T-helper 1 cell (primary cell): ENCODE results near the gene SMIM35.

Experiments
- DNase-seq, 5 donors: peaks; one replicate each; pipeline ENCODE4 v3.0.0-alpha.2; 2012 to 2020
- total RNA-seq, 4 donors: gene quantifications; one replicate each; lab custom pipeline; 2026; lab: John Stamatoyannopoulos, UW

Gene SMIM35
- 0.36 to 2.9 (median 1.8) reads per million in 4 donors for total RNA-seq

DNA sequence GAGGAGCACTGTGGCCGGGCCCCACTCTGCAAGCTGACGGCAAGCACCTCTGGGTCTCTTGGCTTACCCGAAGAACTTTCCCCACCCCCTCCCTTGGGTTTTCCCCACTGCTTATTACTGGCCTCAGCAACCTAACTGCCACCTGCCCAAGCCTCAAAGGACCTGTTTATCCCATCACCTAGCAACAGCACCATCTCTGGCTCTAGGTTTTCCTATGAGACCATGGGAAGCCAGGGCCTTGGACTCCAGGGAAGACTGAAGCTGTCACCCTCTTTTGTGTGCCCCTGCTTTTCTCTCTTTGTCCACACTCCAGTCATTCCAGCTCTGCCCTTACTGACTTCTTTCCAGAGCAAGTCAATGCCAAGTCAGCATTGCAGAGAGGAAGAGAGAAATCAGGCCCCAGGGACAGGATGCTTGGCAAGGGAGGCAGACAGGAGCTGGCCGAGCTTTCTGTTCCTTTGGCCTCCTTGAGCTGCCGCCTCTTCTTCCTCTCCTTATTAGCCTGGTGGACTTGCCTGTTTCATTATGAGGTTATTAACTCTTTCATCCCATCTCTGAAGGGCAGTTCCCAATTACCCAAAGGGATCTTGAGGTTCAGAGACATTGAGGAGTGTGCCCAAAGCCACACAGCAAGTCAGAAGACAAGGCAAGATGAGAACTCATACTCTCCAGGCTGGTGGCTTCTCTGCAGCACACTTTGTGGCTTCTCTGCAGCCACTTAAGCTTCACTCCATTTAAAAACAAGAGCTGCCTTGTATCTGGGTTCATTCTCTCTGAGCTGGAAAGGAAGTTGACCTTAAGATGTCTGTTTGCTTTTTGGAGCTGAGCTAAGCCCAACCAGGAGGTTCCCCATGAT is at the start of gene SMIM35:
Gene SMIM35, minus strand, starts transcription at position 51 of the 856 bp plus-strand sequence. CDS start 206 bp downstream, outside the sequence.
- no peak for DNase-seq

DNA sequence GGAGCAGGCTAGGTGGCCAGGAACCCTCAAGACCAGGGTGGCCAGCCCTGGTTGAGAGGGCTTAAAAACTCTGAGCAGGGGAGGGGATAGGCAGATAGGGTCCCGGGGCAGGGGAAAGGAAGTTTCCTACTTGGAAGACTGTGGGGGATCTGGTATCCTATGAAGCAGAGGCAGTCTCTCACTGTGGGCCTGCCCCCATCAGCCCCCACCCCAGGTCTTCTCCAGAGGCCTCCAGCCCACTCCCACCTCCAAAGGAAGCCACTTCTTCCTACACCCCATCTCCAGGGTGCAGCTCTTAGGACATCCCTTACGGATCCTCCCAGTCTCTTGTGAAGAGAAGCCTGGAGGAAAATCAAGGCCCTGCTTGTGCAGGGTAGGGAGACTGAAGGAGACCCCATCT is 49.6 kb upstream of the SMIM35 start:
- DNase-seq = no peak

DNA sequence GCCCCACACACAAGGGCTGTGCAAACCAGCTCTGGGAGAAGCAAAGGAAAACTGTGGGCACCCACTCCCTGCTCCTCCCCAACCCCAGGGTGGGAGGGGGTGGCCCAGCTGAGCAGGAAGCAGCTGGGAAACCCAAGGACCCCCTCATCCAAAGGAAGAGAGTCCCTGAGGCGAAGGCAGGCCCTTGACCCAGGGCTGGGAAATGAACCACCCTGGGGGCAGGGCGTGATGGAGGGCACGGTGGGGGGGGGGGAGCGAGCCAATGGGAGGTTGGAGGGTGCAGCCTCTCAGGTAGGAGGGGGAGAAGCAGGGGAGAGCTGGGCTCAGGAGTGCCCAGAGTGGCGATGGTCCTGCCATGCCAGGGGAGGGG is 49.0 kb upstream of the SMIM35 start:
- DNase-seq = no peak

- no peak for DNase-seq
Observed at GRCh38 chr11:118135051-118135795, 48.5 kb upstream of the SMIM35 start.

DNA sequence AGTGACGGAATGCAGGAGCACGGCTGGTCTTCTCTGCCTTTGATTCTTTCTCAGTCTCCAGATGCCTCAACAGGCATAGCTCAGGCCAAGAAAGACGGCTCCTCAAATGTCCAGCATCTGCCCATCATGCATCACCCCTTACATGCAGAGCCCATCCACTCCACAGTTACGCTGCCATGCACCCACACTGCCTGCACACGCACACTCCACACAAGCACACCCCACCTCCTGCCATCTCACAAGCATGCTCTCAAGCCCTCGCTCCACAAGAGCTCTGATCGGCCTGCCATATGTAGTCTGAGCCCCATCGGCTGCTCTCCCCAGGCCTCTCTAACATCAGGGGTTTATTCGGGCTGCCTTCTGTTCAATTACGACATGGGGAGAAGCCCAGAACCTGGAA is 47.1 kb upstream of the SMIM35 start:
- DNase-seq = no peak

- no peak for DNase-seq
Observed at GRCh38 chr11:118132385-118133151, 45.8 kb upstream of the SMIM35 start.

- DNase-seq = no peak
Observed at GRCh38 chr11:118129471-118130172, 42.9 kb upstream of the SMIM35 start.

- DNase-seq = no peak
Observed at GRCh38 chr11:118128721-118129470, 42.1 kb upstream of the SMIM35 start.

- no peak for DNase-seq
Observed at GRCh38 chr11:118128310-118128709, 41.5 kb upstream of the SMIM35 start.

DNA sequence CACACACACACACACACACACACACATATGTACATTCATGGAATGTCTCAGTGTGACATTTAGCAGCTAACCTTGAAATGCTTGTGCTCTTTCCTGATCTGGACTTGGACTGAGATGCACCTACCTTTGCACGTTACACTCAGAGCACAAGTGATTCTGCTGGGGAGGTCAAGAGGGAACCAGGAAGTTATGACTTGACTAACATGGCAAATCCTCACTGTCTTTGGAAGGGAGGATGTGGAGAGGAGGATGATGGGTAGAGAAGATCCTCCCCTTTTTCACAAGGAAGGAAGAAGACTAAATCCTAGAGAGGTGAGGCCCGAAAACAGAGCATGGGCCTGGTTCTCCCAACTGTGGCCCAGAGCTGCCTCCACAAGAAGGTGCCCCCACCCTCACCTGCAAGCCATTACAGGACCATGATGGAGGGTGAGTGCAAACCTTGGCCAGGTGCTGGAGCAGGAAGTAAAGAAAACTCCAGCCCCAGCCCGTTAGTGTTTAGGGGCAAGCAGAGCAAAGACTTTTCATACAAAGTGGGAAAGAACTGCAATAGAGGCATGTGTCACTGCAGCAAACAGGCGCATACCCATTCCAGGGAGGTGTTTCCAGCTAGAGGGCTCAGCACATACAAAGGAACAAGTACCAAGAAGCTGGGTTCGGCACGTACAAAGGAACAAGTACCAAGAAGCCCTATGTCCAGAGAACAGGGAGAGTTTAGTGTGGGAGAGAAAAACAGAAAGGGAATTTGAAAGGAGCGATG is 39.5 kb upstream of the SMIM35 start:
- DNase-seq = no peak

DNA sequence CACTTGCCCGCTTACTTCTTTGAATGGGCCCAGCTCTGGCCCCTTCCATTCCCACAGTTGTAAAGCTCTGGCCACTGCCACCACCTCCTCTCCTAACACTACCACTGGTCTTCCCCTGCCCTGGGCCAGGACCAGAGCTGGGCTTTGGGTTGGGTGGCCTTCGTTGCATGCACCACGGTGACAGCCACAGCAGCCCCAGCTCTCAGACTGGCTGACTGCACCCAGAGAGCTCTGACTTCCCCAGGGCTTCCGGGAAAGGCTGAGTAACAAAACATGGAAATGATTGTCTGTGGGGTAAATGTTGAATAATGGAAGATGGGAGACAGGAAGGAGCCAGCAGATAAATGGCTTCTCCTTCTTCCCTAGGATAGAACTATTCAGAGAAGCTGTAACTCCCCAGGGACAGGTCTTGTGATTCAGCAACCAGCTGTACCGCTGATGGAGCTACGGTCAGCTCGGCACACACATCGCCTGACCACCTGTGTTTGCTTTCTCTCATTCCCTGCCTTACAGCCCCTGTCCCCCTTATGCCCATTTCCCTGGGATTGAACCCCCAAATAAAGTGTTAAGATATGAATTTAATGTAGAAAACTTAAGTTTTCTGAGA is 38.3 kb upstream of the SMIM35 start:
- DNase-seq = no peak

- no peak for DNase-seq
Observed at GRCh38 chr11:118120793-118121192, 34.0 kb upstream of the SMIM35 start.

DNA sequence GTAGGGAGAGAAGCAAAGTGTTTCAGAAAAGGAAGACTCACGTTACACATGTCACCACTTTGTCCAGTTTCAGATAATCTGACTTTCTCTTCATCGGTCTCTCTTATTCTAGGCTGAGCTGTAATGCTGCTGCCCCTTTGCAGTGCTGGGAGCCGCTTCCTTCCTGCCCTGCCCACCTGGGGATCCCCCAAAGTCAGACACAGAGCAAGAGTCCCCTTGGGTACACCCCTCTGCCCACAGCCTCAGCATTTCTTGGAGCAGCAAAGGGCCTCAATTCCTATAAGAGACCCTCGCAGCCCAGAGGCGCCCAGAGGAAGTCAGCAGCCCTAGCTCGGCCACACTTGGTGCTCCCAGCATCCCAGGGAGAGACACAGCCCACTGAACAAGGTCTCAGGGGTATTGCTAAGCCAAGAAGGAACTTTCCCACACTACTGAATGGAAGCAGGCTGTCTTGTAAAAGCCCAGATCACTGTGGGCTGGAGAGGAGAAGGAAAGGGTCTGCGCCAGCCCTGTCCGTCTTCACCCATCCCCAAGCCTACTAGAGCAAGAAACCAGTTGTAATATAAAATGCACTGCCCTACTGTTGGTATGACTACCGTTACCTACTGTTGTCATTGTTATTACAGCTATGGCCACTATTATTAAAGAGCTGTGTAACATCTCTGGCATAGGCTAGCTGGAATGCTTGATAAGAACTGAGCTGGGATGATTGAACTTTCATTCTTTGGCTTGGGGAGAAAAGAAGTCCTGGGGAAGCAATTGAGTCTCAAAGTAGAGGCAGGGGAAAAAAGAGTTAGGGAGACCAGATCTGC is 31.2 kb upstream of the SMIM35 start:
- DNase-seq = no peak

DNA sequence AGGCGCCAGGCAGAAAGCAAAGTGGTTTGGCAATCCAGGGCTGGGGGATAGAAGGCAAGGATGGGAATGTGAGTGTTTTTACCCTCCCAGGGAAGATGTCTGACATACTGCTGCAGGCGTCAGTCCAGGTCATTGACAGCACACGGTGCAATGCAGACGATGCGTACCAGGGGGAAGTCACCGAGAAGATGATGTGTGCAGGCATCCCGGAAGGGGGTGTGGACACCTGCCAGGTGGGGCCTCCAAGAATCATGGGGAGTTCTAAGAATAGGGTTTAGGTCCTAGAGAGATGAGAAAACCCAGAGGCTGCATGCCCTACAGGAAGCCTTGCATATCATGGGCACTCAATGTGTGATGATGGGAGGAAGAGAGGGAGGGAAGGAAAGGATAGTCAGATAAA is 28.3 kb upstream of the SMIM35 start:
- DNase-seq = no peak

GRCh38 chr11:118114266-118114665 is 27.5 kb upstream of the SMIM35 start:
- no peak for DNase-seq

DNA sequence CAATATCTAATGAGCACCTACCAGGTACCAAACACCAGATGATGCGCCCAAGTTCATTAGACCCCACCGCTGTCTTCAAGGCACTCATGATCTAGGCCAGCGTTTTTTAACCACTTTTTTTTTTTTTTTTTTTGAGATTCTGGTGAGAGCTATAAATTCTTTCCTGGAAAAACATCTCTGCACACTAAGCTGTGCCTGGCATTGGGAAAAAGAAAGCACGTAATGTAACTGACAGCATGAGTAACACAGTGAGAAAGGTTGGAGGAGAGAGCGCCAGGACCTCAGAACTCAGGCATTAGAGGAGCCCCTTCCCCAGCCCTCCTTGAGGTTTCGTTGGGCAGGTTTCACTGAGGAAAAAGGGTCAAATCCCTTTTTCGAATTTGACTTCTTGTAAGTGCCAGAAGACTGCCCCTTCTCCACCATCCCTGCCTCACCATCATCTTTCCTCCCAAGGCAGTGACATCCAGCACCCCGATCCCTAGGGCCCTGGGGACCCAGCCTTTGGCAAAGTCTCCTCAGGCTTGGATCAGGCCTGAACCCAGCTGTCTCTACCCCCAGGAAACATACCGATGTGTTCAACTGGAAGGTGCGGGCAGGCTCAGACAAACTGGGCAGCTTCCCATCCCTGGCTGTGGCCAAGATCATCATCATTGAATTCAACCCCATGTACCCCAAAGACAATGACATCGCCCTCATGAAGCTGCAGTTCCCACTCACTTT is 26.1 kb upstream of the SMIM35 start:
- DNase-seq = no peak

GRCh38 chr11:118111744-118112035 is 24.9 kb upstream of the SMIM35 start:
- DNase-seq = no peak

GRCh38 chr11:118111019-118111743 is 24.4 kb upstream of the SMIM35 start:
- DNase-seq = no peak

- DNase-seq = no peak
Observed at GRCh38 chr11:118109231-118109630, 22.5 kb upstream of the SMIM35 start.
